Keratinocyte (primary cell): ENCODE data around the gene PHPT1. TPM values are rescaled to one million over a fixed set of nuclear protein-coding genes. Genes with fewer than 3 reads are reported as not detected.

ENCODE experiments used
- DNase-seq: peaks from one replicate; pipeline ENCODE4 v3.0.0-alpha.2; 2011; ENCODE audit warnings: low read depth, missing footprints, low spot score
- FAIRE-seq: peaks from 2 replicates; lab custom pipeline; 2011; peaks lifted over from hg19 to GRCh38; lab: Jason Lieb, UNC
- H2AFZ ChIP-seq: 2 replicates; pipeline ENCODE4 v1.6.0; 2012; ENCODE audit warnings: low read length, control low read depth, inconsistent platforms; ENCODE audit not compliant: control insufficient read depth
- H3K27ac ChIP-seq: 2 replicates; pipeline ENCODE4 v1.5.1; 2011; ENCODE audit warnings: low read length; ENCODE audit not compliant: control insufficient read depth, insufficient read depth
- H3K27me3 ChIP-seq: 3 replicates; pipeline ENCODE4 v1.6.0; 2011; ENCODE audit warnings: low read length; ENCODE audit not compliant: control insufficient read depth, insufficient read depth; ENCODE audit errors: extremely low read depth
- H3K36me3 ChIP-seq, 2 experiments: 2 replicates in 1 of 2; 3 replicates in 1 of 2; pipeline ENCODE4 v1.5.1; 2011; ENCODE audit warnings: low read length in 2 of 2, mild to moderate bottlenecking in 1 of 2; ENCODE audit not compliant: control insufficient read depth in 2 of 2, insufficient read depth in 2 of 2; ENCODE audit errors: extremely low read depth in 1 of 2
- H3K4me1 ChIP-seq: 3 replicates; pipeline ENCODE4 v1.5.1; 2011; ENCODE audit warnings: low read length; ENCODE audit not compliant: control insufficient read depth, insufficient read depth; ENCODE audit errors: extremely low read depth
- H3K4me2 ChIP-seq: 3 replicates; pipeline ENCODE4 v1.6.0; 2011; ENCODE audit warnings: low read depth, low read length; ENCODE audit not compliant: control insufficient read depth, insufficient read depth; ENCODE audit errors: extremely low read depth
- H3K4me3 ChIP-seq, 3 experiments: fragments of 200-600 bp in 1 of 3; sonication (generic) in 1 of 3; 2 replicates in 2 of 3; 3 replicates in 1 of 3; pipeline ENCODE4 v1.5.1; 2011 to 2016; ENCODE audit warnings: low read length in 3 of 3, mild to moderate bottlenecking in 3 of 3, control low read depth in 2 of 3, inconsistent platforms in 1 of 3, low read depth in 1 of 3, mixed read lengths in 1 of 3, mixed run types in 1 of 3, moderate library complexity in 1 of 3; ENCODE audit not compliant: control insufficient read depth in 2 of 3, insufficient read depth in 2 of 3; ENCODE audit errors: extremely low read depth in 1 of 3
- H3K79me2 ChIP-seq: 2 replicates; pipeline ENCODE4 v1.6.0; 2012; ENCODE audit warnings: low read length; ENCODE audit not compliant: control insufficient read depth, insufficient read depth
- H3K9ac ChIP-seq: 3 replicates; pipeline ENCODE4 v1.6.0; 2011; ENCODE audit warnings: low read length; ENCODE audit not compliant: control insufficient read depth, insufficient read depth; ENCODE audit errors: extremely low read depth
- H3K9me1 ChIP-seq: 3 replicates; pipeline ENCODE4 v1.6.0; 2011; ENCODE audit warnings: low read length; ENCODE audit not compliant: control insufficient read depth, insufficient read depth; ENCODE audit errors: extremely low read depth
- H3K9me3 ChIP-seq: 2 replicates; pipeline ENCODE4 v1.5.1; 2012; ENCODE audit warnings: low read depth, low read length; ENCODE audit not compliant: control insufficient read depth
- H4K20me1 ChIP-seq: 3 replicates; pipeline ENCODE4 v1.6.0; 2011; ENCODE audit warnings: low read length; ENCODE audit not compliant: control insufficient read depth, insufficient read depth; ENCODE audit errors: extremely low read depth
- CTCF ChIP-seq, 3 experiments: IDR thresholded peaks in 1 of 3; conservative IDR thresholded peaks in 1 of 3; optimal IDR thresholded peaks in 1 of 3; 2 replicates in 2 of 3; 3 replicates in 1 of 3; pipeline versions ENCODE3 to v1.5.1; 2011; ENCODE audit warnings: low read length in 3 of 3, mild to moderate bottlenecking in 3 of 3, moderate library complexity in 2 of 3, control low read depth in 1 of 3, inconsistent platforms in 1 of 3; ENCODE audit not compliant: insufficient read depth in 2 of 3; ENCODE audit errors: extremely low read depth in 1 of 3
- EZH2 ChIP-seq: IDR thresholded peaks from one replicate; pipeline ENCODE4 v1.6.1; 2012; ENCODE audit warnings: inconsistent platforms, mild to moderate bottlenecking, low read length, moderate library complexity
- dilution Hi-C: fragments of 300-500 bp; cut with MboI; formaldehyde crosslinking; loops from one replicate; pipeline ENCODE4 v1.7.0; 2020; ENCODE audit warnings: low sequenced_read_pairs; ENCODE audit not compliant: extremely low pct_ligation_motif_present
- polyA plus RNA-seq, 5 experiments: library from polyadenylated mRNA; depleted of rRNA in 3 of 5; stranded (reverse) in 3 of 5; stranded (forward) in 1 of 5; unstranded in 1 of 5; fragments of >200 nt; gene quantifications; 1 replicate in 1 of 5; 2 replicates in 3 of 5; 3 replicates in 1 of 5; pipeline versions ENCODE4 v1.2.1 to v1.2.3, GENCODE V29; 2011 to 2012; ENCODE audit warnings: missing spikeins in 2 of 5, low read depth in 1 of 5, low replicate concordance in 1 of 5

Gene PHPT1
- polyA plus RNA-seq, 1 donor (not counting 4 experiments of a cell fraction or from before 2014, with no cell fraction given), result 68.8 TPM

- Histone ChIP-seq H2AFZ (no peak overlapping the region), H4K20me1 (no peaks in the 10 kb centered on the region), H3K9me1 (no peaks in the 10 kb centered on the region), H3K36me3 (peaks cover 9 to 17% of the 10 kb centered on the region in 2 experiments), H3K27me3 (no peaks in the 10 kb centered on the region), H3K4me1 (peaks cover 4% of the 10 kb centered on the region), H3K9me3 (no peaks in the 10 kb centered on the region), H3K79me2 (peaks cover 35% of the 10 kb centered on the region), H3K27ac (no peak overlapping the region), H3K9ac (no peak overlapping the region), H3K4me3 (no peak overlapping the region), H3K4me2 (no peak overlapping the region)
- dilution Hi-C loops, result loop anchor here (25.0 kb wide), 1 partner anchor 122 kb away; the partner anchor contains the start of genes C8G and FBXW5
- DNase-seq (no peak), FAIRE-seq (no peak)
- TF ChIP-seq CTCF (optimal IDR thresholded peaks at IDR 0.05 in 1 of 3, IDR thresholded peaks at IDR 0.05 in 1 of 3, conservative IDR thresholded peaks at IDR 0.05 in 1 of 3; ENCODE audit: extremely low read depth in 1 of 3, insufficient read depth in 2 of 3, low read length in 3 of 3), result no peak
- TF ChIP-seq EZH2, result no peak
Observed at GRCh38 chr9:136814725-136815421, 34.3 kb upstream of the PHPT1 start.

DNA sequence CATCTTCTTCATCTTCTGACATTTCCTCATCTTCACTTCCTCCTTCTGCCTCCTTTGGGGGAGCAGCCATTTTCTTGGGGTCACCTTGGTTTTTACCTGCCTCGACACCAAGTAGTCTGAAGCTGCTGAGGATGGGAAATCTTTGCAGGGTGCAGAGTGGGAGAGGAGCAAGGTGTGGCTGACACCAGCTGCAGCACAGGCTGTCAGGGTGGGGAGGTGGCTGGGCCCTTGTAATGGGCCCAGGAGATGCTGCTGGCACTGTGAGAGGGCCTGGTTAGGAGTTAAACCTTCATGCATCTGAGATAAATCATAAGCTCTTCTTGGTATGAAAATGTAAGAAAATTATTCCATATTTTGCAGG lies 33.8 kb upstream of the PHPT1 start:
- Histone ChIP-seq H3K9me1 (no peaks in the 10 kb centered on the region), H3K4me1 (no peaks in the 10 kb centered on the region), H3K9ac (no peak overlapping the region), H3K36me3 (peaks cover 9 to 13% of the 10 kb centered on the region in 2 experiments), H3K4me3 (no peak overlapping the region), H3K79me2 (peaks cover 32% of the 10 kb centered on the region), H3K27ac (no peak overlapping the region), H3K9me3 (no peaks in the 10 kb centered on the region), H3K4me2 (no peak overlapping the region), H4K20me1 (no peaks in the 10 kb centered on the region), H2AFZ (no peak overlapping the region), H3K27me3 (no peaks in the 10 kb centered on the region)
- no peak for FAIRE-seq
- no peak for TF ChIP-seq EZH2
- no peak for TF ChIP-seq CTCF (optimal IDR thresholded peaks at IDR 0.05 in 1 of 3, IDR thresholded peaks at IDR 0.05 in 1 of 3, conservative IDR thresholded peaks at IDR 0.05 in 1 of 3; ENCODE audit: extremely low read depth in 1 of 3, insufficient read depth in 2 of 3, low read length in 3 of 3)
- dilution Hi-C loops, result loop anchor here (25.0 kb wide), 1 partner anchor 122 kb away; the partner anchor contains the start of genes C8G and FBXW5
- no peak for DNase-seq
